DOHH2 (cell line): ENCODE data around the gene DHCR24.

Experiments
- H3F3A ChIP-seq: fragments of 200-600 bp; sonication (generic), shearing (Covaris generic); 2 replicates; pipeline ENCODE4 v1.6.0; 2016; ENCODE audit warnings: antibody characterized with exemption, mild to moderate bottlenecking; ENCODE audit not compliant: control insufficient read depth, insufficient read depth
- H3K27ac ChIP-seq: fragments of 200-600 bp; sonication (generic); 2 replicates; pipeline ENCODE4 v1.5.1; 2014; ENCODE audit warnings: low read depth, mild to moderate bottlenecking, low read length, moderate library complexity
- H3K27me3 ChIP-seq: fragments of 200-600 bp; sonication (generic); 2 replicates; pipeline ENCODE4 v1.6.1; 2014; ENCODE audit warnings: mild to moderate bottlenecking, low read length, mixed read lengths; ENCODE audit not compliant: control insufficient read depth
- H3K36me3 ChIP-seq: fragments of 200-600 bp; sonication (generic); 2 replicates; pipeline ENCODE4 v1.6.1; 2014; ENCODE audit warnings: mild to moderate bottlenecking, low read length, moderate library complexity, mixed read lengths; ENCODE audit not compliant: control insufficient read depth
- H3K4me1 ChIP-seq: fragments of 200-600 bp; sonication (generic); 2 replicates; pipeline ENCODE4 v1.6.1; 2014; ENCODE audit warnings: mild to moderate bottlenecking, low read length, mixed read lengths; ENCODE audit not compliant: control insufficient read depth
- H3K4me2 ChIP-seq: fragments of 200-600 bp; sonication (generic); 2 replicates; pipeline ENCODE4 v1.6.0; 2014; ENCODE audit warnings: mild to moderate bottlenecking, low read length, moderate library complexity
- H3K4me3 ChIP-seq: fragments of 200-600 bp; sonication (generic); 2 replicates; pipeline ENCODE4 v1.5.1; 2014; ENCODE audit warnings: mild to moderate bottlenecking, low read length, mixed read lengths
- H3K79me2 ChIP-seq: fragments of 200-600 bp; sonication (generic); 2 replicates; pipeline ENCODE4 v1.6.1; 2014; ENCODE audit warnings: mild to moderate bottlenecking, low read length, mixed read lengths; ENCODE audit not compliant: control insufficient read depth
- H3K9me2 ChIP-seq: fragments of 200-600 bp; sonication (generic); replicated peaks from 2 replicates; pipeline ENCODE4 v1.6.1; 2014; ENCODE audit warnings: mild to moderate bottlenecking, low read length, mixed read lengths; ENCODE audit not compliant: control insufficient read depth
- H3K9me3 ChIP-seq: fragments of 200-600 bp; sonication (generic); 2 replicates; pipeline ENCODE4 v1.6.1; 2014; ENCODE audit warnings: antibody characterized with exemption, low read length, mixed read lengths; ENCODE audit not compliant: control insufficient read depth, insufficient read depth
- H4K20me1 ChIP-seq: fragments of 200-600 bp; sonication (generic); 2 replicates; pipeline ENCODE4 v1.6.0; 2014; ENCODE audit warnings: low read depth, mild to moderate bottlenecking, antibody characterized with exemption, low read length, moderate library complexity; ENCODE audit not compliant: control insufficient read depth, insufficient read depth
- EZH2phosphoT487 ChIP-seq: fragments of 200-600 bp; sonication (generic); IDR thresholded peaks from 2 replicates; pipeline ENCODE4 v1.6.1; 2017; ENCODE audit warnings: borderline replicate concordance, mild to moderate bottlenecking, antibody characterized with exemption, low read length, moderate library complexity, mixed read lengths
- TF ChIP-seq, protein P1 (sequence below): fragments of 200-600 bp; sonication (generic); IDR thresholded peaks from one replicate; pipeline ENCODE4 v1.5.1; 2014; ENCODE audit warnings: antibody characterized with exemption, mild to moderate bottlenecking, low read depth, low read length; ENCODE audit not compliant: poor library complexity, severe bottlenecking

Gene DHCR24

GRCh38 chr1:54823670-54824069 lies 63.3 kb downstream of the DHCR24 start:
- no peaks in the 10 kb centered on the region for H3K36me3 ChIP-seq
- H4K20me1 ChIP-seq = no peaks in the 10 kb centered on the region
- no peak overlapping the region for H3K27ac ChIP-seq
- H3K4me2 ChIP-seq = no peak overlapping the region
- H3K4me1 ChIP-seq = no peaks in the 10 kb centered on the region
- peaks cover 5% of the 10 kb centered on the region; the same call in 1 of the 2 replicates for H3K9me3 ChIP-seq
- no peaks in the 10 kb centered on the region for H3F3A ChIP-seq
- TF ChIP-seq, protein P1, sequence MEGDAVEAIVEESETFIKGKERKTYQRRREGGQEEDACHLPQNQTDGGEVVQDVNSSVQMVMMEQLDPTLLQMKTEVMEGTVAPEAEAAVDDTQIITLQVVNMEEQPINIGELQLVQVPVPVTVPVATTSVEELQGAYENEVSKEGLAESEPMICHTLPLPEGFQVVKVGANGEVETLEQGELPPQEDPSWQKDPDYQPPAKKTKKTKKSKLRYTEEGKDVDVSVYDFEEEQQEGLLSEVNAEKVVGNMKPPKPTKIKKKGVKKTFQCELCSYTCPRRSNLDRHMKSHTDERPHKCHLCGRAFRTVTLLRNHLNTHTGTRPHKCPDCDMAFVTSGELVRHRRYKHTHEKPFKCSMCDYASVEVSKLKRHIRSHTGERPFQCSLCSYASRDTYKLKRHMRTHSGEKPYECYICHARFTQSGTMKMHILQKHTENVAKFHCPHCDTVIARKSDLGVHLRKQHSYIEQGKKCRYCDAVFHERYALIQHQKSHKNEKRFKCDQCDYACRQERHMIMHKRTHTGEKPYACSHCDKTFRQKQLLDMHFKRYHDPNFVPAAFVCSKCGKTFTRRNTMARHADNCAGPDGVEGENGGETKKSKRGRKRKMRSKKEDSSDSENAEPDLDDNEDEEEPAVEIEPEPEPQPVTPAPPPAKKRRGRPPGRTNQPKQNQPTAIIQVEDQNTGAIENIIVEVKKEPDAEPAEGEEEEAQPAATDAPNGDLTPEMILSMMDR = no peak
- TF ChIP-seq EZH2phosphoT487 = no peak
- no peaks in the 10 kb centered on the region for H3K79me2 ChIP-seq
- no peak overlapping the region for H3K4me3 ChIP-seq
- H3K9me2 ChIP-seq = no peaks in the 10 kb centered on the region
- 0 out of 2 replicates have a peak, but pooled peaks cover 5% of the 10 kb centered on the region for H3K27me3 ChIP-seq

GRCh38 chr1:54819733-54820132 lies 67.3 kb downstream of the DHCR24 start:
- Histone ChIP-seq H4K20me1 (no peaks in the 10 kb centered on the region), H3K79me2 (no peaks in the 10 kb centered on the region), H3K27ac (no peak overlapping the region), H3K4me1 (no peaks in the 10 kb centered on the region), H3K27me3 (0 out of 2 replicates have a peak, but pooled peaks cover 5% of the 10 kb centered on the region), H3K36me3 (no peaks in the 10 kb centered on the region), H3K9me3 (no peaks in the 10 kb centered on the region), H3K9me2 (no peaks in the 10 kb centered on the region), H3K4me2 (no peak overlapping the region), H3K4me3 (no peak overlapping the region), H3F3A (no peaks in the 10 kb centered on the region)
- no peak for TF ChIP-seq EZH2phosphoT487
- TF ChIP-seq, protein P1 = no peak

DNA sequence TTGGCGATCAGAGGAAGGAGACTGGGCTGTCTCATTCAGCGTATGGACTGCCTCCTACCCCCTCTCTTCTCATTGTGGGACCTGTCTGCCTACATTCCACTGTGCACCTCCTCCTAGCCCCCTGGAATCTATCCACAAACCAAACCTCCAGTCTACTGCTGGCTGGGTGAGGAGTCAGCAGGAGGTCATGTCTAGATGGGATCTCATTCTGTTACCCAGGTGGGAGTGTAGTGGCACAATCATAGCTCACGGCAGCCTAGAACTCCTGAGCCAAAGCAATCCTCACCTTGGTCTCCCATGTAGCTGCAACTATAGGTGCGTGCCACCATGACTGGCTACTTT lies 67.8 kb downstream of the DHCR24 start:
- no peaks in the 10 kb centered on the region for H3K9me2 ChIP-seq
- 0 out of 2 replicates have a peak, but pooled peaks cover 7% of the 10 kb centered on the region for H3K27me3 ChIP-seq
- TF ChIP-seq EZH2phosphoT487 = no peak
- TF ChIP-seq, protein P1 = no peak
- H3K36me3 ChIP-seq = no peaks in the 10 kb centered on the region
- no peaks in the 10 kb centered on the region for H3K9me3 ChIP-seq
- H3K4me2 ChIP-seq = no peak overlapping the region
- H4K20me1 ChIP-seq = no peaks in the 10 kb centered on the region
- no peaks in the 10 kb centered on the region for H3K4me1 ChIP-seq
- no peak overlapping the region for H3K27ac ChIP-seq
- no peak overlapping the region for H3K4me3 ChIP-seq
- no peaks in the 10 kb centered on the region for H3K79me2 ChIP-seq
- H3F3A ChIP-seq = no peaks in the 10 kb centered on the region
